ENCODE results near the gene AMY2A.
"Not testable (repeated sequence)": the region's sequence is repeated elsewhere in the genome, so short reads cannot be mapped to it uniquely, and the experiment has no call there.

- TF ChIP-seq CTCF, POLR2A (IDR thresholded peaks at IDR 0.05): not testable (repeated sequence)
These were observed 33.1 kb downstream of the AMY2A start for GRCh38 chr1:103650305-103650704.
